H1 (cell line): ENCODE measurements around the gene TOGARAM1. TPM values are rescaled to one million over a fixed set of nuclear protein-coding genes. Genes with fewer than 3 reads are reported as not detected.

Source experiments
- polyA plus RNA-seq, 7 experiments: library from polyadenylated mRNA; depleted of rRNA in 3 of 7; stranded (reverse) in 5 of 7; unstranded in 2 of 7; fragments of >200 nt in 5 of 7; fragments of 200-250 nt in 2 of 7; gene quantifications; 1 replicate in 5 of 7; 2 replicates in 1 of 7; 4 replicates in 1 of 7; pipeline versions ENCODE4 v1.2.1 to v1.2.3, GENCODE V29; 2011 to 2013; ENCODE audit warnings: missing spikeins in 2 of 7, mixed read lengths in 2 of 7
- total RNA-seq: library from RNA; stranded (reverse); fragmentation: NEBNext Ultra II Directional; extraction: Animal tissue kit (Norgen Biotek cat#: 25700); gene quantifications from 2 replicates; pipeline ENCODE4 v1.2.1, GENCODE V29; 2021
- TF ChIP-seq, protein P1 (sequence below): fragments of 300-600 bp; sonication (generic); IDR thresholded peaks from 2 replicates; pipeline ENCODE4 v1.7.1; 2012; ENCODE audit warnings: low read length, moderate library complexity, mild to moderate bottlenecking, inconsistent platforms; ENCODE audit not compliant: insufficient replicate concordance

TOGARAM1 gene
- total and polyA plus RNA-seq, 2 of the 8 experiments (the other 6 are each of a cell fraction or from before 2014, with no cell fraction given): 2.5 to 6.8 TPM

DNA sequence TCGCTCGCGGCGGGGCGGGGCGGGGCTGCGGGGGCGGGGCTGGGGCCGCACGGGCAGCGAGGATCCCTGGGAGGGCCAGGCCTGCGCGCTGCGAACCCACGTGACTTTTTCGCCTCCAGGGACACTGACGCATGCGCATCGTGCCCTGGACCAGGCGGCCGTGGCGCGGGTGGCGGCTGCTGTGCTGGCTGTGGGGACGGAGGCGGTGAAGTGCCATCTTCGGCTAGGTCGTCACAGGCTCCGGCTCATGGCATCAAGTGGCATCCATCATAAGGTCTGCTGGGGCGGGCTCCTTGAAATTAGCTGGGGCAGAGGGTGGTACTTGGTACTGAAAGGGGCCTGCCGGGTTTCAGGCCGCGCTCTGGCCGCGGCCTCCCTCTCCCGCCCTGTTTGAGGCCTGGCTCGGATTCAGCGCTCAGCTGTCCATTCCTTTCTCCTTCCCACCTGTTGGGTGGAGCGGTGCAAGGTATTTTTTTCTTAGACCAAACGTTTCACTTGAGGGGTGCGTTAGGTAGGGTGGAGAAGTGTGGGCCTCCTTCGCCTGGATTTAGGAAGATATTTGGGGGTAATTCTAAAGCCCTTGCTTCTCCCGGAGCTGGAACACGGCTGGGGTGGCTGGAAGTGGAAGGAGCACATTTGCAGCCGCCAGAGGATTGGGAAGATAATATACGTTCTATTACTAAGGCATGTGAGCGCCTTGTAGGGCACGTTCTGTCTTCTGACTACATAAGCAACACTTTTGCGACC is 122.2 kb downstream of the TOGARAM1 start, which contains the start of gene PRPF39 (continued):
- TF ChIP-seq, protein P1, sequence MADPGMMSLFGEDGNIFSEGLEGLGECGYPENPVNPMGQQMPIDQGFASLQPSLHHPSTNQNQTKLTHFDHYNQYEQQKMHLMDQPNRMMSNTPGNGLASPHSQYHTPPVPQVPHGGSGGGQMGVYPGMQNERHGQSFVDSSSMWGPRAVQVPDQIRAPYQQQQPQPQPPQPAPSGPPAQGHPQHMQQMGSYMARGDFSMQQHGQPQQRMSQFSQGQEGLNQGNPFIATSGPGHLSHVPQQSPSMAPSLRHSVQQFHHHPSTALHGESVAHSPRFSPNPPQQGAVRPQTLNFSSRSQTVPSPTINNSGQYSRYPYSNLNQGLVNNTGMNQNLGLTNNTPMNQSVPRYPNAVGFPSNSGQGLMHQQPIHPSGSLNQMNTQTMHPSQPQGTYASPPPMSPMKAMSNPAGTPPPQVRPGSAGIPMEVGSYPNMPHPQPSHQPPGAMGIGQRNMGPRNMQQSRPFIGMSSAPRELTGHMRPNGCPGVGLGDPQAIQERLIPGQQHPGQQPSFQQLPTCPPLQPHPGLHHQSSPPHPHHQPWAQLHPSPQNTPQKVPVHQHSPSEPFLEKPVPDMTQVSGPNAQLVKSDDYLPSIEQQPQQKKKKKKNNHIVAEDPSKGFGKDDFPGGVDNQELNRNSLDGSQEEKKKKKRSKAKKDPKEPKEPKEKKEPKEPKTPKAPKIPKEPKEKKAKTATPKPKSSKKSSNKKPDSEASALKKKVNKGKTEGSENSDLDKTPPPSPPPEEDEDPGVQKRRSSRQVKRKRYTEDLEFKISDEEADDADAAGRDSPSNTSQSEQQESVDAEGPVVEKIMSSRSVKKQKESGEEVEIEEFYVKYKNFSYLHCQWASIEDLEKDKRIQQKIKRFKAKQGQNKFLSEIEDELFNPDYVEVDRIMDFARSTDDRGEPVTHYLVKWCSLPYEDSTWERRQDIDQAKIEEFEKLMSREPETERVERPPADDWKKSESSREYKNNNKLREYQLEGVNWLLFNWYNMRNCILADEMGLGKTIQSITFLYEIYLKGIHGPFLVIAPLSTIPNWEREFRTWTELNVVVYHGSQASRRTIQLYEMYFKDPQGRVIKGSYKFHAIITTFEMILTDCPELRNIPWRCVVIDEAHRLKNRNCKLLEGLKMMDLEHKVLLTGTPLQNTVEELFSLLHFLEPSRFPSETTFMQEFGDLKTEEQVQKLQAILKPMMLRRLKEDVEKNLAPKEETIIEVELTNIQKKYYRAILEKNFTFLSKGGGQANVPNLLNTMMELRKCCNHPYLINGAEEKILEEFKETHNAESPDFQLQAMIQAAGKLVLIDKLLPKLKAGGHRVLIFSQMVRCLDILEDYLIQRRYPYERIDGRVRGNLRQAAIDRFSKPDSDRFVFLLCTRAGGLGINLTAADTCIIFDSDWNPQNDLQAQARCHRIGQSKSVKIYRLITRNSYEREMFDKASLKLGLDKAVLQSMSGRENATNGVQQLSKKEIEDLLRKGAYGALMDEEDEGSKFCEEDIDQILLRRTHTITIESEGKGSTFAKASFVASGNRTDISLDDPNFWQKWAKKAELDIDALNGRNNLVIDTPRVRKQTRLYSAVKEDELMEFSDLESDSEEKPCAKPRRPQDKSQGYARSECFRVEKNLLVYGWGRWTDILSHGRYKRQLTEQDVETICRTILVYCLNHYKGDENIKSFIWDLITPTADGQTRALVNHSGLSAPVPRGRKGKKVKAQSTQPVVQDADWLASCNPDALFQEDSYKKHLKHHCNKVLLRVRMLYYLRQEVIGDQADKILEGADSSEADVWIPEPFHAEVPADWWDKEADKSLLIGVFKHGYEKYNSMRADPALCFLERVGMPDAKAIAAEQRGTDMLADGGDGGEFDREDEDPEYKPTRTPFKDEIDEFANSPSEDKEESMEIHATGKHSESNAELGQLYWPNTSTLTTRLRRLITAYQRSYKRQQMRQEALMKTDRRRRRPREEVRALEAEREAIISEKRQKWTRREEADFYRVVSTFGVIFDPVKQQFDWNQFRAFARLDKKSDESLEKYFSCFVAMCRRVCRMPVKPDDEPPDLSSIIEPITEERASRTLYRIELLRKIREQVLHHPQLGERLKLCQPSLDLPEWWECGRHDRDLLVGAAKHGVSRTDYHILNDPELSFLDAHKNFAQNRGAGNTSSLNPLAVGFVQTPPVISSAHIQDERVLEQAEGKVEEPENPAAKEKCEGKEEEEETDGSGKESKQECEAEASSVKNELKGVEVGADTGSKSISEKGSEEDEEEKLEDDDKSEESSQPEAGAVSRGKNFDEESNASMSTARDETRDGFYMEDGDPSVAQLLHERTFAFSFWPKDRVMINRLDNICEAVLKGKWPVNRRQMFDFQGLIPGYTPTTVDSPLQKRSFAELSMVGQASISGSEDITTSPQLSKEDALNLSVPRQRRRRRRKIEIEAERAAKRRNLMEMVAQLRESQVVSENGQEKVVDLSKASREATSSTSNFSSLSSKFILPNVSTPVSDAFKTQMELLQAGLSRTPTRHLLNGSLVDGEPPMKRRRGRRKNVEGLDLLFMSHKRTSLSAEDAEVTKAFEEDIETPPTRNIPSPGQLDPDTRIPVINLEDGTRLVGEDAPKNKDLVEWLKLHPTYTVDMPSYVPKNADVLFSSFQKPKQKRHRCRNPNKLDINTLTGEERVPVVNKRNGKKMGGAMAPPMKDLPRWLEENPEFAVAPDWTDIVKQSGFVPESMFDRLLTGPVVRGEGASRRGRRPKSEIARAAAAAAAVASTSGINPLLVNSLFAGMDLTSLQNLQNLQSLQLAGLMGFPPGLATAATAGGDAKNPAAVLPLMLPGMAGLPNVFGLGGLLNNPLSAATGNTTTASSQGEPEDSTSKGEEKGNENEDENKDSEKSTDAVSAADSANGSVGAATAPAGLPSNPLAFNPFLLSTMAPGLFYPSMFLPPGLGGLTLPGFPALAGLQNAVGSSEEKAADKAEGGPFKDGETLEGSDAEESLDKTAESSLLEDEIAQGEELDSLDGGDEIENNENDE: no peak
